Measurements from ENCODE around the gene CRTC3. TPM values are rescaled to one million over a fixed set of nuclear protein-coding genes. Genes with fewer than 3 reads are reported as not detected.

The CRTC3 gene
- total RNA-seq, 2 experiments from 2014 or later, result 40.6 to 42.7 TPM

DNA sequence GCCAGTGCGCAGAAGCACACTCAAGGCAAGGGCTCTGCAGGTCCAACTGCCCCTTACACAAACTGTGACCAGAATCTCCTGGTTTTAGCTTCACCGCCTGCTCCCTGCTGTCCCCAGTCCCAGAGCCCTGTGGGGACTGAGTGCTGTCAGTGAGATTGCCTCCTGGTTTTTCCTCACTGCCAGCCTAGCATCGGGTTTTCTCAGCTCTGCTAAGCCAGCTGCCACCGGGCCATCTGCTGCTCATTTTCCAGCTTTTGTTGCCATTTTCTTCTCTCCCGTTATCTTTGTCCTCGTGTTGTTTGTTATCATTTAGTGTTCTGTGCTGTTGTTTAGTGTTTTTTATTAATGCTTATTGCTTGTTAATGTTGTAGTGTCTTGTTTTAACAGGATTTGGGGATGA, 108.0 kb downstream of the CRTC3 start:
- Mint-ChIP-seq H3K27ac (peak overlapping the region; percentile 1), H3K36me3 (ENCODE audit: low read depth) (peaks cover 31% of the 10 kb centered on the region), H3K4me3 (no peak overlapping the region), H3K9me3 (peaks cover 2% of the 10 kb centered on the region), H3K4me1 (ENCODE audit: low read depth) (peaks cover 6% of the 10 kb centered on the region), H3K27me3 (ENCODE audit: low read depth) (no peaks in the 10 kb centered on the region)
- intact Hi-C loops (cut with micrococcal nuclease), result no loop called here
- CTCF ChIA-PET, result interaction anchor here (0.9 to 1.2 kb wide), 2 partner anchors 249 to 297 kb away, joined by 3 read pairs; no protein-coding TSS in a partner anchor
- no peak for DNase-seq

DNA sequence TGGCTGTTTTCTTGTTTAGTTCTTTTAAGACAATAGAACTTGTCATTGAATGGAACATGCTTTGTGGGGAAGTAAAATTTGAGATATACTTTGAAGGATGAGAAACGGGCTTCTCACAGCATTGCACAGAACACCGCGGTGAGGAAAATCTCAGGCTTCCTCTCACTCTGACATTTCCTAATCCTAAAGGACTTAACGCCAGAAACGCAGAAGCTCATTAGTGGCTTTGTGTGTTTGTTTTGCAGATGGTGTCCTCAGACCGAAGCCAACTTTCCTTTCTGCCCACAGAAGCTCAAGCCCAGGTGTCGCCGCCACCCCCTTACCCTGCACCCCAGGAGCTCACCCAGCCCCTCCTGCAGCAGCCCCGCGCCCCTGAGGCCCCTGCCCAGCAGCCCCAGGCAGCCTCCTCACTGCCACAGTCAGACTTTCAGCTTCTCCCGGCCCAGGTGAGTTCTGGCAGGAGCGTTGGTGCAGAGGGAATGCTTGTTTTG, 108.5 kb downstream of the CRTC3 start:
- peak overlapping the region; percentile 1 for H3K27ac Mint-ChIP-seq
- CTCF ChIA-PET, result interaction anchor here (0.5 to 1.2 kb wide), 5 partner anchors 10 to 320 kb away, joined by 3 read pairs; no protein-coding TSS in a partner anchor

DNA sequence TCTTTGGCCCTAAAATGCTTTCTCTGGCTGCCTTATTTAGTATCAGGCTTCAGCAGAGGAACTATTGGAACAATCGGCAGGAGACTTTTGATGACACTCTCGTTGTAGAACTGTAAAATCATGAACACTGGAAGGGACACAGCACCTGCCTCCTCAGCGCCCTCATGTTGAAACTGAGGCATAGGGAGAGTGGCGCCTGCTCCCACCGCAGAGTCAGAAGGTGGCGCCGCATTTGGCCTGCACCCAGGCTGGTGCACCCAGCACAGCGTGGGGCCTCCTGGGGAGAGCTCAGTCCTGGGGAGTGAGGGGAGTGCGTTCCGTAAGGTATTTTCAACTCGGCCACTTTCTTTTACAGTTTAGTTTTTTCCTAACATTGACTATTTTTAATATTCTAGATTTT, 109.2 kb downstream of the CRTC3 start:
- no peaks in the 10 kb centered on the region for H3K27me3 Mint-ChIP-seq (ENCODE audit: low read depth)
- intact Hi-C loops (cut with micrococcal nuclease), result no loop called here
- peaks cover 27% of the 10 kb centered on the region for H3K36me3 Mint-ChIP-seq (ENCODE audit: low read depth)
- CTCF ChIA-PET, result interaction anchor here (0.5 to 1.0 kb wide), 3 partner anchors 9 to 321 kb away, joined by 3 read pairs; no protein-coding TSS in a partner anchor
- no peak for DNase-seq
- peak overlapping the region; percentile 41 for H3K27ac Mint-ChIP-seq
- no peaks in the 10 kb centered on the region for H3K4me1 Mint-ChIP-seq (ENCODE audit: low read depth)
- H3K4me3 Mint-ChIP-seq, result no peak overlapping the region
- H3K9me3 Mint-ChIP-seq, result peaks cover 2% of the 10 kb centered on the region

More for the DNA sequence above, 108.5 kb downstream of the CRTC3 start:
- intact Hi-C loops (cut with micrococcal nuclease), result no loop called here
- Mint-ChIP-seq H3K9me3 (peaks cover 2% of the 10 kb centered on the region), H3K27me3 (ENCODE audit: low read depth) (no peaks in the 10 kb centered on the region), H3K4me1 (ENCODE audit: low read depth) (peaks cover 5% of the 10 kb centered on the region), H3K36me3 (ENCODE audit: low read depth) (peaks cover 33% of the 10 kb centered on the region), H3K4me3 (no peak overlapping the region)
- DNase-seq, result no peak

DNA sequence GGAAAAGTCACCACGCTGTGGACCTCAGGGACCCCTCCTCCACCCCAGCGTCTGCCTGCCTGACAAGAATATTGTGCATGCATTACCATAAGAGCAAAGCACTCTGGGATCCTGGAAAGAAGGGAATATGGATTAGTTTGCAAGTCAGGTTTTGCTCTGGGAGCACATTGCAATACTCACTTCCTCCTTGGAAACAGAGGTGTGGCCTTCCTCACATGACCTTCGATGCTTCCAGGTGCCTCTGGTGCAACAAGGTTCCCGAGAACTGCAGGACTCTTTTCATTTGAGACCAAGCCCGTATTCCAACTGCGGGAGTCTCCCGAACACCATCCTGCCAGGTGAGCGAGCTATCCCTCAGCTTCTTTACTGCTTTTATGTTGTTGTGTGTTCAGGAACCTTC, 111.1 kb downstream of the CRTC3 start:
- no peaks in the 10 kb centered on the region for H3K27me3 Mint-ChIP-seq (ENCODE audit: low read depth)

DNA sequence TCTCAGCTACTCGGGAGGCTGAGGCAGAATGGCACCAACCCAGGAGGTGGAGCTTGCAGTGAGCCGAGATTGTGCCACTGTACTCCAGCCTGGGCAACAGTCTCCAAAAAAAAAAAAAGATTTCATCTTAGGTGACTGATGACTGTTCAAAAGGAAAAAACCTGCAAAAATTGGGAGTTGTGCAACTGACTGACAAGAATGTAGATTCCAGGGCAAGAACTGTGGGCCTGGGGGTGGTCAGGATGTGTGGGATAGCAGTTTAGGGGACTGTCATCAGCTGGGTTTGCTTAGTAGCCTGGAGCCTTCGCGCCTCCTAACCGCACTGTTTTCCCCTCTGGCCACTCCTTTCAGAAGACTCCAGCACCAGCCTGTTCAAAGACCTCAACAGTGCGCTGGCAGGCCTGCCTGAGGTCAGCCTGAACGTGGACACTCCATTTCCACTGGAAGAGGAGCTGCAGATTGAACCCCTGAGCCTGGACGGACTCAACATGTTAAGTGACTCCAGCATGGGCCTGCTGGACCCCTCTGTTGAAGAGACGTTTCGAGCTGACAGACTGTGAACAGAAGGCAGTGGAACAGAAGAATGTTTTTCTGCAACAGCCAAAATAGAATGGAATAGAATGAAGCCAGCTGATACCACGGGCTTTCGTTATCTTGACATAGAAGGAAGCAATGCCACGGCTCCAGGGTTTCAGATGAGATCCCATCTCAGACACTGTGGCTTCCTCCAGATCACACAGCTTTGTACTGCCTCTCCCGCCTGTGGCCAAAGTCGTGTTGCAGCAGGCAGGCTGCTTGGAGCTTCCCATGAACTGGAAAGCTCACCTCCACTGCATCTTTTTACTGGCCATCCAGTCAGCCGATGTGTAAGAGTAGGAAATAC, 112.1 kb downstream of the CRTC3 start:
- no peaks in the 10 kb centered on the region for H3K9me3 Mint-ChIP-seq
- no peaks in the 10 kb centered on the region for H3K4me1 Mint-ChIP-seq (ENCODE audit: low read depth)
- no peak for DNase-seq
- H3K27ac Mint-ChIP-seq, result no peak overlapping the region
- peaks cover 14% of the 10 kb centered on the region for H3K36me3 Mint-ChIP-seq (ENCODE audit: low read depth)
- CTCF ChIA-PET, result interaction anchor here (0.6 to 1.4 kb wide), 7 partner anchors 9 to 322 kb away, joined by 3 to 5 read pairs (median 3); partner anchors contain the start of gene HDDC3
- no peak overlapping the region for H3K4me3 Mint-ChIP-seq
- no peaks in the 10 kb centered on the region for H3K27me3 Mint-ChIP-seq (ENCODE audit: low read depth)
- intact Hi-C loops (cut with micrococcal nuclease), result no loop called here

More for the DNA sequence above, 111.1 kb downstream of the CRTC3 start:
- Mint-ChIP-seq H3K27ac (no peak overlapping the region), H3K36me3 (ENCODE audit: low read depth) (peaks cover 16% of the 10 kb centered on the region), H3K4me3 (no peak overlapping the region), H3K4me1 (ENCODE audit: low read depth) (no peaks in the 10 kb centered on the region), H3K9me3 (no peaks in the 10 kb centered on the region)
- intact Hi-C loops (cut with micrococcal nuclease), result no loop called here
- DNase-seq, result no peak
- CTCF ChIA-PET, result interaction anchor here (1.1 to 1.4 kb wide), 2 partner anchors 18 to 52 kb away, joined by 3 read pairs; no protein-coding TSS in a partner anchor

DNA sequence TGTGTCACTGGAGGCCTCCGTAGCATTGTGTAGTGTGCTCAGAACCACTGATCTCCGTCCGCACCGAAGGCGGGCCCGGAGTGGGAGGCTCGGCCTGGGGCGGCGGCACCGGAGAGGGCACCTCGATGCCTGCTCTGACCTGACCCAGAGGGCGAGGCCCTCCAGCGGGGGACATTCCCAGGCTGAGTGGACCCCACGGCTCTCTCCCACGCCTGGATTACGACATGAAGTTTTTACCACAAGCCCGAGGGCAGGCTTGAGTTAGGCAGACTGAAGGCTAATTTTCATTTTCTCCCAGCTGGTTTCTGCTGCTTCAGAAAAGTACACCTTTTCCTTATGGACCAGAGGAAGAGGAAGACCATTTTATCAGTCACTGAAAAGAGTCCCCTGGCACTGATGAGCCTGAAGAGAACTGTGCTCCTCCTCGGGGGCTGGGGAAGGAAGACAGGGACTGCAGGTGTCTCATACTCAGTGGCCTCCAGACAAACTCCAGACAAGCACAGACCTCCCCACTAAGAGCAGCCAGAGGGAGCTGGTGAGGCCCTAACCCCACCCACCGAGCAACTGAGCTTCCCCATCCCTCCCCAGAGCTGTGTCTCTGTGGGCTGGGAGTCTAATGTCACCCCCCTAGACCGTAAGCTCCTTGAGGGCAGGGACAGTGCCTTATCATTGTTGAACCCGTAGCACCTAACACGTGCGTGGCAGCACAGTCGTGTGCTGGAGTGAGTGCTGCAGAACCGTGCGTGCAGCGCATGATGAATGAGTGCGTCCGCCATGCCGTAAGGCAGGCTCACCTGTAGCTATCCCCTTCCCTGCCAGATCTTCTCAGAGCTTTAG, 113.0 kb downstream of the CRTC3 start:
- CTCF ChIA-PET, result interaction anchor here (0.8 to 1.4 kb wide), 8 partner anchors 10 to 323 kb away, joined by 3 to 5 read pairs (median 3); partner anchors contain the start of gene HDDC3
- Mint-ChIP-seq H3K4me3 (no peak overlapping the region), H3K36me3 (ENCODE audit: low read depth) (peaks cover 14% of the 10 kb centered on the region), H3K4me1 (ENCODE audit: low read depth) (peaks cover 2% of the 10 kb centered on the region), H3K9me3 (no peaks in the 10 kb centered on the region), H3K27me3 (ENCODE audit: low read depth) (no peaks in the 10 kb centered on the region), H3K27ac (no peak overlapping the region)
- DNase-seq, result no peak
- intact Hi-C loops (cut with micrococcal nuclease), result no loop called here

DNA sequence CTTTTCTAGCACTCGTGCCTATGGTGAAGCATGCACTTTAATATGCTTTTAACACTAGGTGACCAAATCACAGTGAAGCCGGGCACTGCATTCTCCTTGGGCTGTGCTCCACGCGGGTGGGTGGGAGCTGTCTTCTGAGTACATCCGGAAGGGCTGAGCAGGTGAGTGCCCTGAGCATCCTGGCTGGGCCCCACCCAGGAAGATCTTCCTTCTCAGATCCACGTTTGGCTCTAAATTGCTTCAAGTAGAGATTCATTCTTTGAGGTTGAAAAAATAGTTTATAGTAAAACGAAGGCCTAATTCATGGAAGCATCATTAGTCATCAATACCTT, 113.5 kb downstream of the CRTC3 start:
- Mint-ChIP-seq H3K4me3 (no peak overlapping the region), H3K27ac (no peak overlapping the region)

DNA sequence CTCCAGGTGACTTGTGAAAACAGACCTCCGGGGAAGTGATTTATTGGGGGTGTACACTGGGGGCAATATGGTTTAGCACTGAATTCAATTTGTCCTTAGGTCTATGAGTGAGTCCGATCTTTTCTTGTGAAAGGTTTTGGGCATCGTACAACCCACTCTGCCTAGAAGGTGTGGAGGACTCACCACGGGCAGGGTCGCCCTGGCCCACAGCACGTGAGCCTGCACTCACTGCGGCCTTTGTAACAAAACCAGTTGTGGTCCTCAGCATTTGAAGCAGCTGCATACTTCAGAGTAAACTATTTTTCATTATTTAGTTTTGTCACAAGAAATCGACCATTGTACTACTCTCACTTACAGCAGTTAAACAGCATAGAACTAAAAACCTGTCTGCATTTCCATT, 114.8 kb downstream of the CRTC3 start:
- peaks cover 18% of the 10 kb centered on the region for H3K4me1 Mint-ChIP-seq (ENCODE audit: low read depth)
- DNase-seq, result no peak
- H3K27ac Mint-ChIP-seq, result no peak overlapping the region
- H3K27me3 Mint-ChIP-seq (ENCODE audit: low read depth), result no peaks in the 10 kb centered on the region
- H3K9me3 Mint-ChIP-seq, result no peaks in the 10 kb centered on the region
- CTCF ChIA-PET, result interaction anchor here (1.3 kb wide), 1 partner anchor 248 kb away, joined by 4 read pairs; no protein-coding TSS in a partner anchor
- H3K36me3 Mint-ChIP-seq (ENCODE audit: low read depth), result peaks cover 9% of the 10 kb centered on the region
- intact Hi-C loops (cut with micrococcal nuclease), result no loop called here
- no peak overlapping the region for H3K4me3 Mint-ChIP-seq

More for the DNA sequence above, 113.5 kb downstream of the CRTC3 start:
- Mint-ChIP-seq H3K27me3 (ENCODE audit: low read depth) (no peaks in the 10 kb centered on the region), H3K4me1 (ENCODE audit: low read depth) (peaks cover 5% of the 10 kb centered on the region), H3K9me3 (no peaks in the 10 kb centered on the region), H3K36me3 (ENCODE audit: low read depth) (peaks cover 14% of the 10 kb centered on the region)
- no peak for DNase-seq
- CTCF ChIA-PET, result interaction anchor here (0.5 to 1.4 kb wide), 7 partner anchors 11 to 501 kb away, joined by 3 to 5 read pairs (median 3); partner anchors contain the start of gene HDDC3
- intact Hi-C loops (cut with micrococcal nuclease), result no loop called here

DNA sequence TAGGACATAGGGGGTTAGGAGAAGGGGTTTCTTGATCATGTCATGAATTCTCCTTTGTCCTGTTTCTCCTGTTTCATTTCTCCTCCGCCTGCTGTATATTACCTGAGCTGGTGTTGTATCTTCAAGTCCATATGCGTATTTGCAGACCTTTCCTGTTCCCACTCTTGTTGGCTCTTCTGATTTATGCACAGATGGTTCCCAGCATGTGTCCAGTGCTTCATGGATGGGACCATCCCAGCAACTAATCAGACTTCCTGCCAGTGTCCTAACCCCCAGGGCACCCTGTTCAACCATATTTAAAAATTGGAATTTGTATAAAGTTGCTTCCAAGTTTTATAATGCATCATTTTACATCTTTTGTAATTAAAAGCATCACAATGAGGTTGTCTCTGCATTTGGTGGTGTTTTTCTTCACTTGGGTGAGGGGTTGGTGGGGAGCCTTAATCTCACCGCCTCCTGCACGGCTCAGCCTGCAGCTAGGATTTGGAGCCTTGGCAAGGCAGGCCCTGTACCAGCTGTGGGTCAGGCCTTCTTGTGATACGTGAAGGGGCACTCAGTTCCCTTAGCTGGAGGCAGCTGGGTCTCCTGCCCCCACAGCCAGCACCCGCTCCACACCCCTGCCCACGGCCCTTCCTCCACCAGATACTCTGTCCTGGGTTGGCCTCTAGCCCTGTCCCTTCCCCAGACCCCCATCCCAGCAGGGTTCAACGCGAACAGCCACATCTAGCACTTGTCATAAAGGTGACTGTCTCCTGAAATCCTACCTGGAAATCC, 115.4 kb downstream of the CRTC3 start:
- Mint-ChIP-seq H3K36me3 (ENCODE audit: low read depth) (peaks cover 9% of the 10 kb centered on the region), H3K4me3 (no peak overlapping the region), H3K4me1 (ENCODE audit: low read depth) (peaks cover 24% of the 10 kb centered on the region), H3K9me3 (no peaks in the 10 kb centered on the region), H3K27ac (peak overlapping the region; percentile 10), H3K27me3 (ENCODE audit: low read depth) (no peaks in the 10 kb centered on the region)
- CTCF ChIA-PET, result no interaction called here
- intact Hi-C loops (cut with micrococcal nuclease), result no loop called here
- no peak for DNase-seq

DNA sequence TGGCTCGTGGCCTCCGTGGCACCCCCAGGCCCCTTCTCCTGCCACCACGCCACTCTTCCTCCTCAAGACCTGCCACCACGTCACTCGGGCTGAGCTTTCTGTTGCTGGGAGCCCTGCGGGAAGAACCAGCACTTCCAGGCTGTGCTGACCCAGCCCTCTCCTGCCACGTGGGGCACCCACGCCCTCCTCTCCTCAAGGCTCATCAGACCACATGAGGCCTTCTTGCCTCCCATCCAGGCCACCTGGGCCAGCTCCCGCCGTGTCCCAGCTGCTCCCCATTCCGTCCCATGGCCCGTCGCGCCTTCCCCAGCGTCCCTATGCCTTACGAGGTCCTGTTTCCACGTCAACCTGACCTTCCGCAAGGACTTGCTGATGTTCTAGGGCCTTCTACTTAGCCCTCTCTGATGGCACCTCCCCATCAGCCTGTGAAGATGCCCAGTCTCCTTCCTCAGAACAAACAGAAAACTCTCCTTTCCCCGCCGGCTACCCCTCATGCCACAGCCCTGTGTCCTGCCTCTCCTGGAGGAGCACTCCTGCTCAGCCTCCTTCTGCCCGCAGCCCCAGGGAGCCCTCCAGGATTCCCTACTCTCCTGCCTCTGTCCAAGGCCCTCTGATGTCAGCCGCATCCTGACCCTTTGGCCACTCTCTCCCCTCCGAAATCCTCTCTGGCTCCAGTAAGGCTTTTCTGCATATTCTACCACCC, 116.3 kb downstream of the CRTC3 start:
- H3K4me1 Mint-ChIP-seq (ENCODE audit: low read depth), result peaks cover 30% of the 10 kb centered on the region
- H3K36me3 Mint-ChIP-seq (ENCODE audit: low read depth), result peaks cover 9% of the 10 kb centered on the region
- DNase-seq, result no peak
- H3K27me3 Mint-ChIP-seq (ENCODE audit: low read depth), result no peaks in the 10 kb centered on the region
- H3K9me3 Mint-ChIP-seq, result no peaks in the 10 kb centered on the region
- intact Hi-C loops (cut with micrococcal nuclease), result no loop called here
- CTCF ChIA-PET, result no interaction called here
- no peak overlapping the region for H3K27ac Mint-ChIP-seq
- no peak overlapping the region for H3K4me3 Mint-ChIP-seq

DNA sequence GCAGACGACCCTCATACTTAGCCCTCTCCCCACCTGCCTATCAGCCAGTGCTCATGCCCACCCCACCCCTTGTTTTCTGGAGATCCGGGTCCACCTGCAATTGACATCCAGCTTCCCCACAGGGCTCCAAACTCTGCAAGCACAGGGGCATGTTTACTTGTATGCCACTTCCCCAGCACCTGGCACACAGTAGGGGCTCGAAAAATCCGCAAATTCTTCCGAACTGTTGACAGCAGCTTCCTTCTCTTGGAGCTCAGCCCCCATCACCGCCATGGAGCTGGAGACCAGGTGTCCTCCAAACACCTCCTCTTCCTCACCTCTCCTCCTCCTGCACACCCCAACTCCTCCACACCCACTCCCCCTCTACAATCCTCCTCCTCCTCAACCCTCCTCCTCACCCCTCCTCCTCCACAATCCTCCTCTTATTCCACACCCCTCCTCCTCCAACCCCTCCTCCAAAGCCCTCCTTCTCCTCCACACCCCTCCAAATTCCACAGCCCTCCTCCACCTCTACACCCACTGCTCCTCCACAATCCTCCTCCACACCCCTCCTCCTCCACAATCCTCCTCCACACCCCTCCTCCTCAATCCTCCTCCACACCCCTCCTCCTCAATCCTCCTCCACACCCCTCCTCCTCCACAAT, 117.1 kb downstream of the CRTC3 start:
- Mint-ChIP-seq H3K27ac (no peak overlapping the region), H3K4me1 (ENCODE audit: low read depth) (peaks cover 30% of the 10 kb centered on the region), H3K36me3 (ENCODE audit: low read depth) (peaks cover 8% of the 10 kb centered on the region), H3K27me3 (ENCODE audit: low read depth) (no peaks in the 10 kb centered on the region), H3K9me3 (no peaks in the 10 kb centered on the region), H3K4me3 (no peak overlapping the region)
- no peak for DNase-seq
- intact Hi-C loops (cut with micrococcal nuclease), result no loop called here
- CTCF ChIA-PET, result no interaction called here
